ENCODE data around the gene STARD5.

Gene STARD5, protein sequence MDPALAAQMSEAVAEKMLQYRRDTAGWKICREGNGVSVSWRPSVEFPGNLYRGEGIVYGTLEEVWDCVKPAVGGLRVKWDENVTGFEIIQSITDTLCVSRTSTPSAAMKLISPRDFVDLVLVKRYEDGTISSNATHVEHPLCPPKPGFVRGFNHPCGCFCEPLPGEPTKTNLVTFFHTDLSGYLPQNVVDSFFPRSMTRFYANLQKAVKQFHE
- long read RNA-seq, full-length matches to known transcripts: 8 of 9 reads
- long read RNA-seq, partial matches to known transcripts: 0 of 9 reads
- long read RNA-seq, other reads (novel, unspliced or antisense): 1 of 9 reads

GRCh38 chr15:81323944-81324881, at the start of gene STARD5:
STARD5 (minus strand) TSS chr15:81324141; CDS start chr15:81324099, 42 bp downstream.
- Histone ChIP-seq H3K27me3 (ENCODE audit: insufficient read depth, poor library complexity, severe bottlenecking) (no peaks in the 10 kb centered on the region), H3K27ac (replicated peaks) (0 out of 2 replicates have a peak within 1 kb of the TSS, but pooled peaks have one; percentile 25), H3K4me3 (replicated peaks; ENCODE audit: insufficient read depth, low read length) (peak within 1 kb of the TSS; percentile 78)
- TF ChIP-seq GABPA (IDR thresholded peaks at IDR 0.05; ENCODE audit: low read depth): no peak
- no peak for TF ChIP-seq REST (IDR thresholded peaks at IDR 0.05; ENCODE audit: insufficient replicate concordance, low read depth)
- no peak for TF ChIP-seq POLR2AphosphoS5 (IDR thresholded peaks at IDR 0.05; ENCODE audit: low read depth)
- TF ChIP-seq CTCF (IDR thresholded peaks at IDR 0.05; ENCODE audit: insufficient read depth, low read length): no peak
- TF ChIP-seq SPI1 (IDR thresholded peaks at IDR 0.05; ENCODE audit: borderline replicate concordance, low read depth): no peak
- peak; percentile 87 to 97 for DNase-seq (ENCODE audit: low read depth in 1 of 2, low spot score in 1 of 2)

DNA sequence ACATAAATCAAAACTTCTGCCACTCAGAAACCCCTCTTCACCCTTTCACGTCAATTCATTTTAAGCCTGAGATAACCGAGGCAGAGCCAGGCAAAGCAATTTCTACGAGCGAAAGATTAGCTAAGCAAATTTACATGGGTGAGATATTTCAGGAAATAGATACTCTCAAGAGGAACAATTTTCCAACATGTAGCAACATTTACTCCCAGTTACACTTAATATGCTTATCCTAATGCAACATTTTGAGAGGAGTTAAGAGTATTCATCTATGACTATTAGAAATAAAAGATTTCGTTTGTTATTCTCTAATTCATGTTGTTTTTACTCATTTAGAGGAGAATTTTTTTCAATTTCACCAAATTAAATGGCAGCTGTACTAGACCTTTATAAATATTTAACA, 49.2 kb upstream of the STARD5 start:
- Histone ChIP-seq H3K27ac (replicated peaks) (no peak overlapping the region), H3K4me3 (replicated peaks; ENCODE audit: insufficient read depth, low read length) (no peak overlapping the region), H3K27me3 (ENCODE audit: insufficient read depth, poor library complexity, severe bottlenecking) (peaks cover 2% of the 10 kb centered on the region)
- TF ChIP-seq REST (IDR thresholded peaks at IDR 0.05; ENCODE audit: insufficient replicate concordance, low read depth) (no peak), GABPA (IDR thresholded peaks at IDR 0.05; ENCODE audit: low read depth) (no peak), CTCF (IDR thresholded peaks at IDR 0.05; ENCODE audit: insufficient read depth, low read length) (no peak), POLR2AphosphoS5 (IDR thresholded peaks at IDR 0.05; ENCODE audit: low read depth) (no peak), SPI1 (IDR thresholded peaks at IDR 0.05; ENCODE audit: borderline replicate concordance, low read depth) (no peak)
- no peak for DNase-seq (ENCODE audit: low read depth in 1 of 2, low spot score in 1 of 2)

- no peak for TF ChIP-seq POLR2AphosphoS5 (IDR thresholded peaks at IDR 0.05; ENCODE audit: low read depth)
- H3K4me3 ChIP-seq (replicated peaks; ENCODE audit: insufficient read depth, low read length): no peak overlapping the region
- H3K27ac ChIP-seq (replicated peaks): no peak overlapping the region
- peaks cover 1% of the 10 kb centered on the region for H3K27me3 ChIP-seq (ENCODE audit: insufficient read depth, poor library complexity, severe bottlenecking)
- no peak for DNase-seq (ENCODE audit: low read depth in 1 of 2, low spot score in 1 of 2)
Measured at GRCh38 chr15:81372575-81372974, 48.6 kb upstream of the STARD5 start.

All from HL-60 (cell line).